GM12878 (cell line): Measurements from ENCODE around the gene RGS6. TPM values are rescaled to one million over a fixed set of nuclear protein-coding genes. Genes with fewer than 3 reads are reported as not detected.

Experiments
- ATAC-seq: fragments of 200-7000 bp; cut with Tn5 transposase; 3 replicates; pipeline ENCODE4 v1.9.1; 2020; ENCODE audit warnings: mild to moderate bottlenecking, moderate library complexity
- BruUV-seq: library from RNA; stranded (reverse); fragments of 400-500 nt; replicated peaks from 2 replicates; lab custom pipeline; 2021; lab: Mats Ljungman, UMichigan
- CTCF ChIA-PET: fragments of 300-600 bp; sonication (Branson Sonifier 250); formaldehyde crosslinking; extraction: SDS; loops from one replicate; lab custom pipeline; 2021; ENCODE audit warnings: inconsistent platforms; lab: Yijun Ruan, JAX
- POLR2A ChIA-PET: fragments of 350-600 bp; formaldehyde crosslinking; extraction: SDS; loops from one replicate; lab custom pipeline; 2021; ENCODE audit warnings: inconsistent platforms; lab: Charles Lee
- RAD21 ChIA-PET: fragments of 300-600 bp; sonication (Branson Sonifier 250); formaldehyde crosslinking; loops from one replicate; lab custom pipeline; 2023; ENCODE audit warnings: antibody characterized with exemption; ENCODE audit not compliant: unreplicated experiment; lab: Charles Lee
- SMC1A ChIA-PET: fragments of 300-600 bp; sonication (Branson Sonifier 250); formaldehyde crosslinking; loops from one replicate; lab custom pipeline; 2023; ENCODE audit not compliant: unreplicated experiment, uncharacterized antibody; lab: Charles Lee
- DNase-seq: peaks from one replicate; pipeline ENCODE4 v3.0.0-alpha.2; 2011; ENCODE audit warnings: low read depth, low spot score
- FAIRE-seq: peaks from 3 replicates; lab custom pipeline; 2011; peaks lifted over from hg19 to GRCh38; lab: Jason Lieb, UNC
- H2AFZ ChIP-seq: 2 replicates; pipeline ENCODE4 v1.6.0; 2011; ENCODE audit warnings: low read depth, low read length, control low read depth; ENCODE audit not compliant: control insufficient read depth
- H3K27ac ChIP-seq: 2 replicates; pipeline ENCODE4 v1.5.1; 2011; ENCODE audit warnings: control low read depth; ENCODE audit not compliant: control insufficient read depth, insufficient read depth
- H3K27me3 ChIP-seq, 2 experiments: replicated peaks in 1 of 2; 2 replicates each; pipeline versions ENCODE4 v1.6.0 to v1.6.1; 2011; ENCODE audit warnings: low read length in 1 of 2; ENCODE audit not compliant: control insufficient read depth in 2 of 2, insufficient read depth in 2 of 2
- H3K36me3 ChIP-seq, 2 experiments: 2 replicates each; pipeline ENCODE4 v1.5.1; 2011; ENCODE audit warnings: low read length in 1 of 2; ENCODE audit not compliant: control insufficient read depth in 2 of 2, insufficient read depth in 2 of 2
- H3K4me1 ChIP-seq: 2 replicates; pipeline ENCODE4 v1.6.1; 2011; ENCODE audit warnings: mild to moderate bottlenecking, low read length, moderate library complexity, mixed read lengths; ENCODE audit not compliant: control insufficient read depth, insufficient read depth
- H3K4me2 ChIP-seq: 2 replicates; pipeline ENCODE4 v1.6.0; 2011; ENCODE audit warnings: control low read depth; ENCODE audit not compliant: control insufficient read depth, insufficient read depth
- H3K4me3 ChIP-seq: fragments of 200-600 bp; sonication (generic); 2 replicates; pipeline ENCODE4 v1.5.1; 2016
- H3K79me2 ChIP-seq: 2 replicates; pipeline ENCODE4 v1.6.0; 2011; ENCODE audit warnings: low read length; ENCODE audit not compliant: control insufficient read depth, insufficient read depth
- H3K9ac ChIP-seq: 2 replicates; pipeline ENCODE4 v1.8.0; 2011; ENCODE audit warnings: low read length, control low read depth, mixed read lengths; ENCODE audit not compliant: control insufficient read depth, insufficient read depth
- H3K9me3 ChIP-seq: replicated peaks from 3 replicates; pipeline ENCODE4 v1.5.1; 2011; ENCODE audit warnings: mild to moderate bottlenecking, low read length; ENCODE audit not compliant: control insufficient read depth, insufficient read depth
- H4K20me1 ChIP-seq: 2 replicates; pipeline ENCODE4 v1.6.0; 2011; ENCODE audit not compliant: control insufficient read depth, insufficient read depth
- CBFB ChIP-seq: IDR thresholded peaks from 2 replicates; pipeline ENCODE4 v1.6.1; 2016; ENCODE audit warnings: antibody characterized with exemption, low read depth
- GABPA ChIP-seq: IDR thresholded peaks from 2 replicates; pipeline ENCODE4 v1.6.1; 2014; ENCODE audit warnings: antibody characterized with exemption, low read depth, mild to moderate bottlenecking, inconsistent platforms
- HCFC1 ChIP-seq: fragments of 150-350 bp; IDR thresholded peaks from 2 replicates; pipeline ENCODE4 v1.6.1; 2014; ENCODE audit warnings: low read length
- IKZF1 ChIP-seq: fragments of 450-650 bp; conservative IDR thresholded peaks from 2 replicates; pipeline ENCODE4 v1.6.1; 2017; ENCODE audit warnings: antibody characterized with exemption, mild to moderate bottlenecking
- NBN ChIP-seq: fragments of 450-650 bp; IDR thresholded peaks from 2 replicates; pipeline ENCODE4 v1.6.1; 2016
- NR2F1 ChIP-seq: fragments of 450-650 bp; conservative IDR thresholded peaks from 2 replicates; pipeline ENCODE4 v1.6.1; 2017; ENCODE audit warnings: mild to moderate bottlenecking
- PAX8 ChIP-seq: fragments of 450-650 bp; IDR thresholded peaks from 2 replicates; pipeline ENCODE4 v1.6.1; 2017; ENCODE audit warnings: mild to moderate bottlenecking, moderate library complexity
- RCOR1 ChIP-seq: conservative IDR thresholded peaks from 2 replicates; pipeline ENCODE4 v1.6.1; 2012; ENCODE audit warnings: low read depth, low read length, improper control_type of control experiment
- SMAD5 ChIP-seq: IDR thresholded peaks from 2 replicates; pipeline ENCODE4 v1.6.1; 2016; ENCODE audit warnings: antibody characterized with exemption, low read depth
- SP1 ChIP-seq: IDR thresholded peaks from one replicate; pipeline ENCODE4 v1.6.1; 2011; ENCODE audit warnings: low read depth, low read length
- WRNIP1 ChIP-seq: IDR thresholded peaks from 2 replicates; pipeline ENCODE4 v1.6.1; 2011; ENCODE audit warnings: low read depth, low read length, improper control_type of control experiment, borderline replicate concordance
- ZNF217 ChIP-seq: fragments of 450-650 bp; IDR thresholded peaks from 2 replicates; pipeline ENCODE4 v1.6.1; 2017; ENCODE audit warnings: antibody characterized with exemption, mild to moderate bottlenecking
- ZNF384 ChIP-seq: IDR thresholded peaks from 2 replicates; pipeline ENCODE4 v1.6.1; 2012; ENCODE audit warnings: low read depth, mild to moderate bottlenecking, low read length, improper control_type of control experiment, borderline replicate concordance
- WGBS: methylation state at CpG from one replicate; pipeline ENCODE4 v1.1.6; 2016; ENCODE audit warnings: low lambda C conversion rate; ENCODE audit not compliant: insufficient replicate concordance, insufficient coverage; ENCODE audit errors: missing lambda C conversion rate; 5-methylcytosine and 5-hydroxymethylcytosine counted together
- in situ Hi-C: fragments of 300-500 bp; cut with MboI; formaldehyde crosslinking; loops from 9 replicates; pipeline ENCODE4 v1.14.3; 2018; ENCODE audit warnings: mixed read lengths
- intact Hi-C: fragments of 100-400 bp; cut with micrococcal nuclease; formaldehyde crosslinking; loops from one replicate; pipeline ENCODE4 v1.14.2; 2022; ENCODE audit not compliant: unreplicated experiment
- polyA plus RNA-seq, 11 experiments: library from polyadenylated mRNA; depleted of rRNA in 4 of 11; unstranded in 6 of 11; stranded (reverse) in 5 of 11; fragments of >200 nt; fragmentation: Nextera tagmentation in 4 of 11; fragmentation: Illumina TruSeq in 1 of 11; extraction: Ambion mirVana in 4 of 11; extraction: Trizol in 1 of 11; gene quantifications; 1 replicate in 1 of 11; 2 replicates in 10 of 11; pipeline versions ENCODE4 v1.2.1 to v1.2.3, GENCODE V29; 2011 to 2016; ENCODE audit warnings: inconsistent platforms in 2 of 11, missing spikeins in 2 of 11, low read depth in 1 of 11
- total RNA-seq, 4 experiments: library from RNA; depleted of rRNA in 3 of 4; stranded (reverse); fragments of >200 nt in 3 of 4; fragmentation: Illumina TruSeq in 1 of 4; extraction: Trizol in 1 of 4; gene quantifications; 2 replicates each; pipeline versions ENCODE4 v1.2.1 to v1.2.3, GENCODE V29; 2013 to 2021
- TF ChIP-seq, protein P1 (sequence below): IDR thresholded peaks from 2 replicates; pipeline ENCODE4 v1.6.1; 2012; ENCODE audit warnings: mild to moderate bottlenecking, low read depth, low read length
- TF ChIP-seq, protein P2 (sequence below): fragments of 450-650 bp; IDR thresholded peaks from 2 replicates; pipeline ENCODE4 v1.6.1; 2017; ENCODE audit warnings: borderline replicate concordance
- TF ChIP-seq, protein P3 (sequence below): IDR thresholded peaks from 2 replicates; pipeline ENCODE4 v1.6.1; 2012; ENCODE audit warnings: low read depth, low read length, improper control_type of control experiment

RGS6 gene
- total and polyA plus RNA-seq, 10 of the 15 experiments (the other 5 are each of a cell fraction or from before 2014, with no cell fraction given), result 3.9 to 18.1 (median 12.4) TPM

DNA sequence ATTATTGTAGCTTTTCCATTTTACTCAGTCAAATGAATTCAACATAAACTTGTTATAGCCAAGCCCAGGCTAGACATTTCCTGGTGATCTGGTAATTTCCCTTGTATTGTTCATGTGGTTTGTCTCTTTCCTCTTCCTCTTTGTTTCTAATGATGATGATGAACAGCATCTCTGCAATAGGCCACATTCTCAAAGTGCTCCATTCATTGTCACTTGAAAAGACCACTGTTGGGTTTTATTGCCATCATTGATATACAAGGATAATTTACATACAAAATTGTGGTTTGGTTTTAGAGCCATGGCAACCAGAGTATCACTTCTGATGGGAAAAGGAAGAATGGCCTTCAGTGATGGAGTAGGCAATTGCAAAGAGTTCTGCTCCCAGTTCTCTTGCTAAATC is 379.3 kb downstream of the RGS6 start (continued):
- no peak for TF ChIP-seq GABPA
- TF ChIP-seq IKZF1, result no peak
- TF ChIP-seq ZNF217, result no peak
- no peak for TF ChIP-seq SP1
- TF ChIP-seq HCFC1, result no peak

DNA sequence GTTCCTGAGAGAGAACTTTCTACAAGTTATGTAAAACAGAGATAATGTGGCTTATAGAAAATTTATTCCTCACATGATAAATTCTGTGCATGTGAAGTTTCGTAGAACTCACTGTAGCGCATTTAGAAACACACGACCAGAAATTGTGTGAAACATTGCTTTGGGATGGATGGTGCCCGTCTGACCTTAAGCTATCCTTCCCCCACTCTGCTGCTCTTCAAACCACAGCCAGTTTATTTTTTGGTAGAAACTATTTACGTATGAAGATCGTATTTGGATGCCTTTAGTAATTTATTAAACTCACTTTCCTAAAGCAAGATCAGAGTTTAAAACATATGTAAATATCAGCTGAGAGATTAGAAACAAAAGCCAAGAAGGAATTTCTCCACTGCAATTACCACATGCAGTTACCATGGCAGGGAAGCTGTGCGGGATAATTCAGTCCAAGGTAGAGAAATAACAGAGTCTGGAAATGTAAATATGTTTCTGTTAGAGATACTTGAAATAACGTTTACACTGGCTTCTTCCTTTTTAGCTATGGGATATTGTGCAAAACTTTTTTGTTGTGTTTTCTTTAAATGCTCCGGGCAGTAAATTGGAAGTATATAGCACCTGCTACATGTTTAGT is 382.7 kb downstream of the RGS6 start:
- POLR2A ChIA-PET, result interaction anchor here (0.6 kb wide), 1 partner anchor 384 kb away, joined by 3 read pairs; no protein-coding TSS in a partner anchor
- RAD21 ChIA-PET, result no interaction called here
- Histone ChIP-seq H4K20me1 (no peaks in the 10 kb centered on the region), H3K79me2 (no peaks in the 10 kb centered on the region), H3K4me2 (no peak overlapping the region), H3K4me3 (no peak overlapping the region), H3K27ac (no peak overlapping the region), H3K36me3 (no peaks in the 10 kb centered on the region), H2AFZ (no peak overlapping the region), H3K9ac (no peak overlapping the region), H3K9me3 (no peaks in the 10 kb centered on the region; the same call in 1 of the 3 replicates), H3K4me1 (no peaks in the 10 kb centered on the region), H3K27me3 (no peaks in the 10 kb centered on the region)
- ATAC-seq (no peak), DNase-seq (no peak), FAIRE-seq (no peak)
- in situ Hi-C loops, result no loop called here
- no TSS peak for BruUV-seq
- intact Hi-C loops, result no loop called here
- SMC1A ChIA-PET, result interaction anchor here (1.0 to 2.1 kb wide), 2 partner anchors 14 to 62 kb away, joined by 3 to 10 read pairs; no protein-coding TSS in a partner anchor
- 58% methylated on average over 9 of the region's 9 CpGs for WGBS
- CTCF ChIA-PET, result no interaction called here
- TF ChIP-seq NR2F1, result no peak
- TF ChIP-seq PAX8, result no peak
- TF ChIP-seq, protein P1, sequence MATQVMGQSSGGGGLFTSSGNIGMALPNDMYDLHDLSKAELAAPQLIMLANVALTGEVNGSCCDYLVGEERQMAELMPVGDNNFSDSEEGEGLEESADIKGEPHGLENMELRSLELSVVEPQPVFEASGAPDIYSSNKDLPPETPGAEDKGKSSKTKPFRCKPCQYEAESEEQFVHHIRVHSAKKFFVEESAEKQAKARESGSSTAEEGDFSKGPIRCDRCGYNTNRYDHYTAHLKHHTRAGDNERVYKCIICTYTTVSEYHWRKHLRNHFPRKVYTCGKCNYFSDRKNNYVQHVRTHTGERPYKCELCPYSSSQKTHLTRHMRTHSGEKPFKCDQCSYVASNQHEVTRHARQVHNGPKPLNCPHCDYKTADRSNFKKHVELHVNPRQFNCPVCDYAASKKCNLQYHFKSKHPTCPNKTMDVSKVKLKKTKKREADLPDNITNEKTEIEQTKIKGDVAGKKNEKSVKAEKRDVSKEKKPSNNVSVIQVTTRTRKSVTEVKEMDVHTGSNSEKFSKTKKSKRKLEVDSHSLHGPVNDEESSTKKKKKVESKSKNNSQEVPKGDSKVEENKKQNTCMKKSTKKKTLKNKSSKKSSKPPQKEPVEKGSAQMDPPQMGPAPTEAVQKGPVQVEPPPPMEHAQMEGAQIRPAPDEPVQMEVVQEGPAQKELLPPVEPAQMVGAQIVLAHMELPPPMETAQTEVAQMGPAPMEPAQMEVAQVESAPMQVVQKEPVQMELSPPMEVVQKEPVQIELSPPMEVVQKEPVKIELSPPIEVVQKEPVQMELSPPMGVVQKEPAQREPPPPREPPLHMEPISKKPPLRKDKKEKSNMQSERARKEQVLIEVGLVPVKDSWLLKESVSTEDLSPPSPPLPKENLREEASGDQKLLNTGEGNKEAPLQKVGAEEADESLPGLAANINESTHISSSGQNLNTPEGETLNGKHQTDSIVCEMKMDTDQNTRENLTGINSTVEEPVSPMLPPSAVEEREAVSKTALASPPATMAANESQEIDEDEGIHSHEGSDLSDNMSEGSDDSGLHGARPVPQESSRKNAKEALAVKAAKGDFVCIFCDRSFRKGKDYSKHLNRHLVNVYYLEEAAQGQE, result no peak
- TF ChIP-seq, protein P2, sequence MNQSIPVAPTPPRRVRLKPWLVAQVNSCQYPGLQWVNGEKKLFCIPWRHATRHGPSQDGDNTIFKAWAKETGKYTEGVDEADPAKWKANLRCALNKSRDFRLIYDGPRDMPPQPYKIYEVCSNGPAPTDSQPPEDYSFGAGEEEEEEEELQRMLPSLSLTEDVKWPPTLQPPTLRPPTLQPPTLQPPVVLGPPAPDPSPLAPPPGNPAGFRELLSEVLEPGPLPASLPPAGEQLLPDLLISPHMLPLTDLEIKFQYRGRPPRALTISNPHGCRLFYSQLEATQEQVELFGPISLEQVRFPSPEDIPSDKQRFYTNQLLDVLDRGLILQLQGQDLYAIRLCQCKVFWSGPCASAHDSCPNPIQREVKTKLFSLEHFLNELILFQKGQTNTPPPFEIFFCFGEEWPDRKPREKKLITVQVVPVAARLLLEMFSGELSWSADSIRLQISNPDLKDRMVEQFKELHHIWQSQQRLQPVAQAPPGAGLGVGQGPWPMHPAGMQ, result no peak
- TF ChIP-seq, protein P3, sequence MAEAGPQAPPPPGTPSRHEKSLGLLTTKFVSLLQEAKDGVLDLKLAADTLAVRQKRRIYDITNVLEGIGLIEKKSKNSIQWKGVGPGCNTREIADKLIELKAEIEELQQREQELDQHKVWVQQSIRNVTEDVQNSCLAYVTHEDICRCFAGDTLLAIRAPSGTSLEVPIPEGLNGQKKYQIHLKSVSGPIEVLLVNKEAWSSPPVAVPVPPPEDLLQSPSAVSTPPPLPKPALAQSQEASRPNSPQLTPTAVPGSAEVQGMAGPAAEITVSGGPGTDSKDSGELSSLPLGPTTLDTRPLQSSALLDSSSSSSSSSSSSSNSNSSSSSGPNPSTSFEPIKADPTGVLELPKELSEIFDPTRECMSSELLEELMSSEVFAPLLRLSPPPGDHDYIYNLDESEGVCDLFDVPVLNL, result no peak
- TF ChIP-seq RCOR1, result no peak
- no peak for TF ChIP-seq WRNIP1
- no peak for TF ChIP-seq CBFB
- TF ChIP-seq ZNF384, result no peak
- no peak for TF ChIP-seq NBN
- TF ChIP-seq SMAD5, result no peak
